ENCODE measurements around the gene CA9.

GRCh38 chr9:35667939-35668338, 5.8 kb upstream of the CA9 start:
- TF ChIP-seq CTCF (IDR thresholded peaks at IDR 0.05) (no peak), EZH2 (IDR thresholded peaks at IDR 0.05) (no peak)

Data from neural progenitor cell (in vitro differentiated cells).